HG02852 (cell line): Measurements from ENCODE around the gene NMT1.

Experiments
- ATAC-seq: cut with Tn5 transposase; IDR thresholded peaks from one replicate; pipeline ENCODE4 v1.9.1; 2021; ENCODE audit warnings: mild to moderate bottlenecking, moderate library complexity; ENCODE audit not compliant: unreplicated experiment

Gene NMT1

GRCh38 chr17:45103269-45103795 lies 42.2 kb downstream of the NMT1 start:
- ATAC-seq, result no peak

- no peak for ATAC-seq
Measured at GRCh38 chr17:45104029-45104428, 42.9 kb downstream of the NMT1 start.

DNA sequence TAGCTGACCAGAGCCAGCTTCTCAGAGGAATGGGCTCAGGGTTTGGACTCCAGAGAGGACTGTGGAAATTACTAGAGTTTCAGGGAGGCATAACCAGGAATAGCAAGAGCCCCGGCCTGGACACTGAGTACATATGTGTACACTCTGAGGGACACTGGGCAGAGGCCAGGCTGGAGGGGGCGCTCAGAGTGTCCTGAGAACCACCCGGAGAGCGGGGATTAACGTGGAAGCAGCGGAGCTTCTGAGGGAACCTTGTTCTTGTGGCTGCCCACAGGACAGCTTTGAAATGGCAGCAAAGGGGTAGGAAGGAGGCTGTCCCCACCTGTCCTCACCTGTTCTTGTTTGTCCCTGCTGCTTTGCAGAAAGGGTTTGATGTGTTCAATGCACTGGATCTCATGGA lies 43.4 kb downstream of the NMT1 start:
- no peak for ATAC-seq

DNA sequence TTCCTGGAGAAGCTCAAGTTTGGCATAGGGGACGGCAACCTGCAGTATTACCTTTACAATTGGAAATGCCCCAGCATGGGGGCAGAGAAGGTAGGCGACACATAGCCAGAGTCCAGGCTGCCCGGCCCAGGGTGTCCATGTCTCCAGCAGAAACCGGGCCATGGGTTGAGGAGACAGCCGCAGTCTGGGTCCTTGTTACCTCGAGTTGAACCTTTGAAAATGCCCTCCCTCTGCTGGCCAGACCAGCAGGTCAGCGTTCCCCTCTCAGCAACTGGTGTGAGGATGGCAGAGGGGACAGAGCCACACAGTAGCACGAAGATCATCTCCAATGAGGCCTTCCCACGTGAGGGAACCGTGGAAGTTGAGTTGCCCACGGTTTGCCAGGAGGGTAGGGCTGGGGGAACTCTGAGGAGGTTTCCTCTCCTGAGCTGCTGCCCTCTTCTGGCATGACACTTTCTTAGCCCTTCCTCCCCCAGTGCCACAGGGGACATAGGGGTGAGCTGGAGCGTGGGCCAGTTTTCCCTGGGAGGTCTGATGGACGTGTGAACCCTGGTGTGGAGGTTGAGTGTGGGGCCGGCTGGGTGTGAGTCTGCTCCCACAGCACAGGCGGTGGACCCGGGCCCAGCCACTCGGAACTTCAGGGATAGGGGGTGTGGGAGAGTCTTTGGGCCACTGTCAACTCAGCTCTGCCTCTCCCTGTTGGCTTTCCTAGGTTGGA lies 43.9 kb downstream of the NMT1 start:
- no peak for ATAC-seq

DNA sequence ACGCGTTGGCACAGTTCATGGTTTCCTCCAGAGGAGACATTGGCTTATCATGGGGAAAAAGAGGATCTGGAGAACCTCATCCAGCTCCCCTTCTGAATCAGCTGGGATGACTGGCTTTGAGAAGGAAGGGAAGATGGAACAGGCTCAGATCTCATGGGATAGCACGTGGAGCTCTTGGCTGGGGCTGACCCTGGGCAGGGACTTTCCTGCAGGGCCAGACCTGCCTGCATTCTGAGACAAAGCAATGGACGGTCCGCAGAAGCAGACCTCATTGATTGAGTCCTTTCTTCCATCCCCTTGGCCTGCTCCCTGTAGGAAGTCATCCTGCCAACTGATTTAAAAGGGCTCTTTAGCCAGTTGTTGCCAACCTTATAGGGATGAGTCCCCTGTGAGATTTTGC lies 45.0 kb downstream of the NMT1 start:
- no peak for ATAC-seq

- ATAC-seq, result no peak
Measured at GRCh38 chr17:45106582-45106981, 45.5 kb downstream of the NMT1 start.

GRCh38 chr17:45107293-45108010 lies 46.3 kb downstream of the NMT1 start:
- ATAC-seq, result no peak

DNA sequence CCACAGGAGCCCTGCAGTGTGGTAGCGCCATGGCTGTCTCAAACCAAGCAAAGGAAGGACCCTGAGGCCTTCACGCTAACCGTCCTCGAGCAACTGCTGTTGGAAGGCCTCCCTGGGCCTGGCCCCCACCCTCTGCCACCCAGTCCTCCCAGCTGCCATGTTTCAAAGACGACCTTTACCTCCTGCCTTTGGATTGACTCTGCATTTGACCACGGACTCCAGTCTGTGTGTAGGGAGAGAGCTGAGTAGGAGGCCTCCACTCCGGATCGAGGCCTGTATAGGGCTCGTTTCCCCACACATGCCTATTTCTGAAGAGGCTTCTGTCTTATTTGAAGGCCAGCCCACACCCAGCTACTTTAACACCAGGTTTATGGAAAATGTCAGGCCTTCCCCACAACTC lies 46.9 kb downstream of the NMT1 start:
- no peak for ATAC-seq

- ATAC-seq, result no peak
Measured at GRCh38 chr17:45108595-45109521, 47.7 kb downstream of the NMT1 start.

DNA sequence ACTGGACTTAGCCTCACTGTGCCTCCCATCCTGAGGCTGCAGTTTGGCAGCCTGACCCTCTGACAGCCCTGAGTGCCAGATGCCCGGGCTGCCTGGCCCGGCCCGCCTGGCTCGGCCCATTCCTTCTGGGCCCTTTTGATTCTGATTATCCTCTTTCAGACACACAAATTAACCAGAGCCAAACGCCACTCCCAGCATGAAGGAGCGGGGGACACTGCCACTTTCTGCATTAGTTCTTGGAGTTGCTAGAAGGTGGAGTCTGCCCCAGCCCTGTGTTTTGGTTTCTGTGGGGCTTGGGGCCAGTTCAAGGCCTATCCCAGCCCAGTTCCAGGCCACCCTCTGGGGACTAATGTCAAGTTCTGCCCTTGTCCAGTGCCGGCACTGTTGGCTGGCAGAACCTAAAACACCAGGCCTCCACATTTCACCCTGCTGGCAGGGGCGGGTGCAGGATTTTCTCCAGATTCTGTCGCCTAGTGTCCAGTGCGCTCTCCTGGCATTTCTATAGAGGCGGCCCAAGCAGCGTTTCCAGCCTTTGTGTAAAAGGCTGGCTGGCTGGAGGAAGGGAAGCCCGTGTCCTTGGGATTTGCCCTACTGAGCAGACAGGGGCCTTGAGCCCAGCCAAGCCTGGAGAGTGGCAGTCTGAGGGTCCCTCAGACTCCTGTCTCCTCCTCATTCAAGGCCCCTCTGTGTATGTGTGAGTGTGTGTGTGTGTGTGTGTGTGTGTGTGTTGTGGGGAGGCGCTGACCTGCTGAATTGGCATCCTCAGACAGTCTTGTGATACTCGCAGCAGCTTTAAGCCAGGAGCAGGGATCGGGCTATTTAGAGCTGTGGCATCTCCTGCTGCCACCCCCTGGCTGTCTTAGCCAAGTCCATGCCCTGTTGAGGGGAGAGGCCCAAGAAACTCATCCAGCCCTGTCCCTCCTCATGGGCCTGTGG lies 49.8 kb downstream of the NMT1 start:
- ATAC-seq, result no peak

DNA sequence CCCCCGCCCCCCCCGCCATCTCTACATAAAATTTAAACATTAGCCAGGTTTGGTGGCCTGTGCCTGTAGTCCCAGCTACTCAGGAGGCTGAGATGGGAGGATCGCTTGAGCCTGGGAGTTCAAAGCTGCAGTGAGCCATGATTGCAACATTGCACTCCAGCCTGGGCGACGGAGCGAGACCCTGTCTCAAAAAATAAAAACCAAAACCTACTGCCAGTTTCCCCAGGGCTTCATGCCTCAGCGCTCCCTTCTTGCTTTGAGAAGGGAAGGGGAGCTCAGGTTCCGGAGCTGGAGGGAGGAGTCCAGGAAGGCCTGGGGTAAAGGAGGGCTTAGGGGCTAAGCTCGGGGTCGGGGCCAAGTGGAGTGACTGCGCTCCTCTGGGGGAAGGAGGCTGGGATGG lies 50.7 kb downstream of the NMT1 start:
- no peak for ATAC-seq

DNA sequence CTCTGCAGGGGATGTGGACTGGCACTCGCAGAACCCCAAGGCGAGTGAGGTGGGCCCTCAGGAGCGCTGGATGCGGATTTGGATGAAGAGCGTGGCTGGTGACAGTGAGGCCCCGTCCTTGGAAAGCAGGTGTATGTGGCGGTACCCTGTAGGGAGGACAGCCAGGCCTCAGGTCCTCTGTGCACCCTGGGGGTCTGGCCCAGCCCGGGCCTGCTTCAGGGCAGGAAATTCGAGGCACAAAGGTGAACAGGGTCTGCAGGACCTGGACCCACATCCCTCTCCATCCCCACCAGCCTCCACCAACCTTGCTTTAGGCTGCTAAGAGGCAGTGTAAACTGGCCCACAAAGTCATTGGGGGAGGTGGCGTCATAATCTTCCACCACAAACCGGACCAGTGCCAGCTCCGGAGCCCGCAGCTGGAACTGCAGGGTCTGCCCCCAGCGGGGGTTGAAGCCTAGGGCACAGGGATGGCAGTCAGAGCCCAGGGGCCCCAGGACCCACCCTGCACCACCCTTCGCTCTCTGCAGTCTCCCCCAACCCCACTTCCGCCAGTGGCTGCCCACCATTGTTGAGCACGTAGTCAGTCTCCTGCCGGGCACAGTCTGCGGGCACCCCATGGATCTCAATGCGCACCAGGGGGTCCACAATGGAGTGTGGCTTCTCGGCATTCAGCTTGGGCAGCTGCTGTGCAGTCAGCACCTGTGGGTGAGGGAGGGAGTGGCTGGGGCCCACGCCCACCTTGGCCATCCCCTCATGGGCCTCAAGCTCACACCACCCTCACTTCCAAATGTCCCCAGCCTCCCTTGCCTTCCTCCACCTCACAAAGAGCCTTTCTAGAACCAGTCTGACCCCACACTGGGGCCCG lies 51.7 kb downstream of the NMT1 start:
- no peak for ATAC-seq

GRCh38 chr17:45113424-45113754 lies 52.3 kb downstream of the NMT1 start:
- ATAC-seq, result no peak

DNA sequence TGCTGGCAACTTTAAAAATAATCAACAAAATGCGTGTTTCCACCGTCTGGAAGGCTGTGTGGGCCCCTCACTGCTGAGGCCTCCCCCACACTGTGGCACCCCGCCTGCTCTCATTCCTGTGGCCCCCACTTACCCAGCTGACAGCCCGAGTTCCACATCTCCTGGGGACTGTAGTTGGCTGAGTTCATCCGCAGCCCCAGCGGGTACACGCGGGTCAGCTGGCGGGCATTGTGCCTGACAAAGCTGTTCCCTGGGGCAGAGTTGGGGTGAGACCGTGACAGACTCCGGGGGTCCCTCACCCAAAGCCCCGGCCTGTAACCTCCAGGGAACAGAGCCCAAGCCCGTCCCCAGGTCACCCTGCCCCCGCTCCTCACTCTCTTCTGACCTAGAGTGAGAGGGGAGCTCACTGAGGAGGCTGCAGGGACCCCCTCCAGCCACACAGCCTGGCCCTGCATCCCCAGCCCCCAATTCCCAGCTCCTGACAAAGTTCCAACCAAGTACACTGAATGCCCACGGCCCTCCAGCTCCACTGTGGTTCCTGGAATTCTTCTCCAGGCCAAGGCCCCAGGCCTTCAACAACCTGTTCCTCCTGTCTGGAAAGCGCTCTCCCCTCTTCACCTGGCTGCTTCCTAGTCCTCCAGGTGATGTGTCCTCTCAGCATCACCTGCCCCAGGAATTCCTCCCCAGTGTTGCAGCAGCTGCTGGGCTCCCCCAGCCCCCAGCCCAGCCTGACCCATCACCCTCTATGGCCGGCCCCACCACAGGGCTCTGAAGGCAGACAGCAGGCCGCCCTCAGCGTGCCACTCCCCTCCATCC lies 53.2 kb downstream of the NMT1 start:
- no peak for ATAC-seq

DNA sequence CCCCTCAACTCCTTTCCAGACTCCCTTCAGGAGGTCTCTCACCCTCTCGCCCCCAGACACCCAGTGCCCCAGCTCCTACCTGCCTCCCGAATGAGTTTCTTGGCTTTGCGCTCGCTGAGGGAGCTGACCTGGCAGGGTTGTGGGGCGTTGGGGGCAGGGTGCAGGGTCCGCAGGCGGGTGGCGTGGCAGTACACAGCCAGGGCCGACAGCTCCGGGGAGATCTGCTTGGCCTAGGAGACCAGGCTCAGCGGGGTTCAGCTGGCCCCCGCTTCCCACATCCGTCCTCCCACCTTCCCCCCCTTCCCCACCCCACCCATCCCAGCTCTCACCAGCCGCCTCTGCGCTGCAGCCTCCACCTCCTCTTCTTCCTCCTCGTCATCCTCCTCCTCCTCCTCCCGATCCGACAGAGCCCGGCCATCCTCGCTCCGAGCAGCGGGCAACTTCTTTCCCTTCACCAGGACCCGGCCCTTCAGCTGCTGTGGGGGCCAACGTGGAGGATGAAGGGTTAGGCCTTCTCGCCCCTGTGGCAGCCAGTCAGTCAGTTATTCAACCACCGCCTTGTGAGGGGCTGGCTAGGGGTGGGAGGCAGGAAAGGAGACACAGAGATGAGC lies 54.0 kb downstream of the NMT1 start:
- ATAC-seq, result no peak

GRCh38 chr17:45115871-45116270 lies 54.8 kb downstream of the NMT1 start:
- no peak for ATAC-seq

DNA sequence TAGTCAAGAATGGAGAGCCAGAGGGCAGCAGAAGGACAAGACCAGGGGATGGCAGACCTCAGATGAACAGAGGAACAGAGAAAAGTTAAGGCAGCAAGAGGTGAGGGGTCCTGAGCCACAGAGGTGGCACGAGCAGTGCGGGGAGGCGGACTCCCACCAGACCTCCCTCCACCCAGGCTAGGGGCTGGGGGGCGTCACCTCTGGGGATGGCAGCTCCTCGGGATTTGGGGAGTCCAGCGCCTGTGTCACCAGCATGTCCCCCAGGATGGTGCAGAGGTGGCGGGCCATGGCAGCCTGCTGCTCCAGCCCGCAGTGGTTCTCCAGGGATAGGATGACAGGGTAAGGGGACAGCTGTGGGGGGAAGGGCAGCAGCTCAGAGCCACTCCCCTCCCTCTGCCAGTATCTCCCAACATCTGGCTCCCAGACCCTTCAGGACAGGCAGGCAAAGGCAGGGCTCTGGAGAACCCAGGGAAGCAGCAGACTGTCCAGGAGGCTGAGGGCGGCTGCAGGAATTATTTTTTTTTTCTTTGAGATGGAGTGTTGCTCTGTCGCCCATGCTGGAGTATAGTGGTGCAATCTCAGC lies 55.4 kb downstream of the NMT1 start:
- ATAC-seq, result no peak

- no peak for ATAC-seq
Measured at GRCh38 chr17:45117334-45117733, 56.2 kb downstream of the NMT1 start.
